H1 (cell line): ENCODE data around the gene SLC25A28.

Experiments
- CTCF ChIP-seq, 3 experiments: IDR thresholded peaks; 1 replicate in 2 of 3; 2 replicates in 1 of 3; pipeline versions ENCODE4 v1.5.1 to v1.6.1; 2011; ENCODE audit warnings: low read length in 3 of 3, mild to moderate bottlenecking in 3 of 3, inconsistent platforms in 2 of 3, low read depth in 1 of 3, moderate library complexity in 1 of 3; ENCODE audit not compliant: insufficient read depth in 1 of 3; ENCODE audit errors: control extremely low read depth in 1 of 3
- EZH2 ChIP-seq: fragments of 200-600 bp; sonication (generic); IDR thresholded peaks from 2 replicates; pipeline ENCODE4 v1.7.1; 2012; ENCODE audit warnings: low read depth, mild to moderate bottlenecking, moderate library complexity, low read length, inconsistent platforms; ENCODE audit not compliant: severe bottlenecking
- NRF1 ChIP-seq: IDR thresholded peaks from 2 replicates; pipeline ENCODE4 v1.6.1; 2011; ENCODE audit warnings: mild to moderate bottlenecking, low read depth, low read length, improper control_type of control experiment
- POLR2A ChIP-seq, 2 experiments: IDR thresholded peaks; 1 replicate in 1 of 2; 2 replicates in 1 of 2; pipeline ENCODE4 v1.6.1; 2011; ENCODE audit warnings: low read depth in 2 of 2, low read length in 2 of 2, mild to moderate bottlenecking in 2 of 2; ENCODE audit errors: control extremely low read depth in 1 of 2
- POLR2AphosphoS5 ChIP-seq: IDR thresholded peaks from 2 replicates; pipeline ENCODE4 v1.6.1; 2011; ENCODE audit warnings: low read depth, low read length
- RAD21 ChIP-seq, 2 experiments: IDR thresholded peaks in 1 of 2; conservative IDR thresholded peaks in 1 of 2; 2 replicates each; pipeline ENCODE4 v1.6.1; 2011; ENCODE audit warnings: low read depth in 2 of 2, low read length in 2 of 2, improper control_type of control experiment in 1 of 2, inconsistent platforms in 1 of 2, mild to moderate bottlenecking in 1 of 2, moderate library complexity in 1 of 2
- ZNF274 ChIP-seq: IDR thresholded peaks from 2 replicates; pipeline ENCODE4 v1.7.0; 2012; ENCODE audit warnings: low read length, borderline replicate concordance; ENCODE audit errors: extremely low read depth
- TF ChIP-seq, protein P1 (sequence below): IDR thresholded peaks from 2 replicates; pipeline ENCODE4 v1.6.1; 2011; ENCODE audit warnings: low read depth, mild to moderate bottlenecking, low read length; ENCODE audit not compliant: insufficient read depth

DNA sequence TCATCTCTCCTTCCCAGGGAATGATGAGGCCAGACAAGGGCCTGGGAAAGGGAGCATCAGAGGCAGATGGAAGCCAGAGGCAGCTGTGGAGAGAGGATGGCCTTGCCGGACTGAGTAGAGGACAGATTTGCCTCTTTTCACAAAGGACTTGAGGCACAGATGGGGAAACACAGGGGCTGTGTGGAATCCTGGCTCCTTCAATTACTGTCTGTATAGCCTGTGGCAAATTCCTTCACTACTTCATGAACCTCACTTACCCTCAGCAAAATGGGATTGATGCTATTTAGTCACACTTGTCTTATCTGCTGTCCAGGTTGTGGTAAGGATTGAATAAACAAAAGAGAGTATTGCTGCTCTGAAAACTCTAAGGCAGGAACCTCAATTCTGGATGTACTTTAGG lies 40.3 kb downstream of the SLC25A28 start:
- TF ChIP-seq CTCF (IDR thresholded peaks at IDR 0.05; ENCODE audit: control extremely low read depth in 1 of 3, insufficient read depth in 1 of 3, low read depth in 1 of 3, low read length in 3 of 3) = no peak
- no peak for TF ChIP-seq ZNF274
- TF ChIP-seq RAD21 (IDR thresholded peaks at IDR 0.05 in 1 of 2, conservative IDR thresholded peaks at IDR 0.05 in 1 of 2; ENCODE audit: low read depth in 2 of 2, low read length in 2 of 2) = no peak
- no peak for TF ChIP-seq NRF1
- TF ChIP-seq, protein P1, sequence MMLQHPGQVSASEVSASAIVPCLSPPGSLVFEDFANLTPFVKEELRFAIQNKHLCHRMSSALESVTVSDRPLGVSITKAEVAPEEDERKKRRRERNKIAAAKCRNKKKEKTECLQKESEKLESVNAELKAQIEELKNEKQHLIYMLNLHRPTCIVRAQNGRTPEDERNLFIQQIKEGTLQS = no peak
- no peak for TF ChIP-seq POLR2AphosphoS5
- no peak for TF ChIP-seq EZH2
- no peak for TF ChIP-seq POLR2A (IDR thresholded peaks at IDR 0.05; ENCODE audit: control extremely low read depth in 1 of 2, low read depth in 2 of 2, low read length in 2 of 2)
